H1 (cell line): ENCODE measurements around the gene CCDC183. TPM values are rescaled to one million over a fixed set of nuclear protein-coding genes. Genes with fewer than 3 reads are reported as not detected.

Experiments
- CBX5 ChIP-seq: fragments of 300-800, 300-1000 bp; sonication (generic); IDR thresholded peaks from 2 replicates; pipeline ENCODE4 v1.7.1; 2016; ENCODE audit warnings: antibody characterized with exemption, low read length, low read depth
- CEBPB ChIP-seq: IDR thresholded peaks from 2 replicates; pipeline ENCODE4 v1.6.1; 2012; ENCODE audit warnings: low read depth, low read length
- CHD2 ChIP-seq: IDR thresholded peaks from 2 replicates; pipeline ENCODE4 v1.6.1; 2012; ENCODE audit warnings: low read length, improper control_type of control experiment
- RBBP5 ChIP-seq: IDR thresholded peaks from 2 replicates; pipeline ENCODE4 v1.7.1; 2012; ENCODE audit warnings: low read depth, mild to moderate bottlenecking, inconsistent platforms, low read length, moderate library complexity, borderline replicate concordance
- SP1 ChIP-seq: IDR thresholded peaks from 2 replicates; pipeline ENCODE4 v1.6.1; 2011; ENCODE audit warnings: low read depth, low read length
- SP2 ChIP-seq: IDR thresholded peaks from 2 replicates; pipeline ENCODE4 v1.6.1; 2012; ENCODE audit warnings: mild to moderate bottlenecking, low read length, inconsistent platforms
- polyA plus RNA-seq, 7 experiments: library from polyadenylated mRNA; depleted of rRNA in 3 of 7; stranded (reverse) in 5 of 7; unstranded in 2 of 7; fragments of >200 nt in 5 of 7; fragments of 200-250 nt in 2 of 7; gene quantifications; 1 replicate in 5 of 7; 2 replicates in 1 of 7; 4 replicates in 1 of 7; pipeline versions ENCODE4 v1.2.1 to v1.2.3, GENCODE V29; 2011 to 2013; ENCODE audit warnings: missing spikeins in 2 of 7, mixed read lengths in 2 of 7
- total RNA-seq: library from RNA; stranded (reverse); fragmentation: NEBNext Ultra II Directional; extraction: Animal tissue kit (Norgen Biotek cat#: 25700); gene quantifications from 2 replicates; pipeline ENCODE4 v1.2.1, GENCODE V29; 2021

Gene CCDC183
- total and polyA plus RNA-seq, 2 of the 8 experiments (the other 6 are each of a cell fraction or from before 2014, with no cell fraction given): 0.51 to 1.6 TPM

DNA sequence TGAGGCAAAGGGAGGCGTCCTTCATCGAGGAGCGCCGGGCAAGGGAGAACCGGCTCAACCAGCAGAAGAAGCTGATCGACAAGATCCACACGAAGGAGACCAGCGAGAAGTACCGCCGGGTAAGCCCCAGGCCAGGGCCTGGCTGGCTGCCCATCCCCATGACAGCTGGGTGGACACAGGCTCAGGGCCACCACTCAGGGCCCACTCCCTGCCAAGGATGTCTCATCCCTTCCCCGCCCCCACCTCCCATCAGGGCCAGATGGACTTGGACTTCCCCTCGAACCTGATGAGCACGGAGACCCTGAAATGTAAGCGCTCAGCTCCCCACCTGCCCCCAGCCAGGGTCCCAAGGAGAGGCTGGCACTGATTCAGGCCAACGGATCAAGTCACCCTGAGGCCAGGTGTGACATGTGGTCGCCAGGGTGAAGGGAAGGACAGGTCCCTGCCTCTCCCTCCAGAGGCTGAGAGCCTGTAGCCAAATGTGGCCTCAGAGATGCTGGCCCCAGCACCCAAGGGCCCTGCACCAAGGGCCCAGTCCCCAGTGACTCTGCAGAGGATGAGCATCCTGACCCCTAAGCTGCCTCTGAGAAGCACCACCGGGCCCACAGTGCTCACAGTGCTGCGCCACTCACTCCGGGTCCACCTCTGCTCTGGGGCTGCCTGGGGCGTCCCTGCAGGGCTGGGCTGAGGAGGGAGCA is 8.5 kb downstream of the CCDC183 start (continued):
- TF ChIP-seq RBBP5: no peak
- no peak for TF ChIP-seq CBX5
- no peak for TF ChIP-seq SP1
- no peak for TF ChIP-seq SP2
- TF ChIP-seq CEBPB: no peak
- no peak for TF ChIP-seq CHD2
